ENCODE measurements around the gene ATP1B3. TPM values are rescaled to one million over a fixed set of nuclear protein-coding genes. Genes with fewer than 3 reads are reported as not detected.

Gene ATP1B3
- total RNA-seq, 1 experiment from 2014 or later, result 167 TPM

- ChIA-PET POLR2A (ENCODE audit: low non-redundant PET) (no interaction called here), CTCF (no interaction called here)
- H3K9me3 ChIP-seq (ENCODE audit: low read depth, low read length, poor library complexity, severe bottlenecking), result no peaks in the 10 kb centered on the region
- H3K27ac ChIP-seq (ENCODE audit: low read depth, low read length, poor library complexity, severe bottlenecking), result no peak overlapping the region
- H3K4me3 ChIP-seq (ENCODE audit: low read depth, low read length, poor library complexity, severe bottlenecking), result no peak overlapping the region
- intact Hi-C loops (cut with micrococcal nuclease; ENCODE audit: unreplicated experiment), result no loop called here
- no peaks in the 10 kb centered on the region for H3K27me3 ChIP-seq (replicated peaks; ENCODE audit: insufficient read depth, low read depth, low read length, poor library complexity)
- no peaks in the 10 kb centered on the region for H3K36me3 ChIP-seq (ENCODE audit: insufficient read depth, low read length, poor library complexity, severe bottlenecking)
- BruUV-seq (replicated peaks), result no TSS peak
- no peak for DNase-seq (ENCODE audit: low spot score)
- TF ChIP-seq EZH2 (IDR thresholded peaks at IDR 0.05; ENCODE audit: borderline replicate concordance, low read depth, low read length, poor library complexity, severe bottlenecking) (no peak), CTCF (conservative IDR thresholded peaks at IDR 0.05; ENCODE audit: low read depth, low read length) (no peak)
- peaks cover 4% of the 10 kb centered on the region for H3K4me1 ChIP-seq (ENCODE audit: insufficient read depth, low read length, poor library complexity, severe bottlenecking)
Measured at GRCh38 chr3:141939759-141940158, 63.3 kb downstream of the ATP1B3 start.

- Histone ChIP-seq H3K27ac (ENCODE audit: low read depth, low read length, poor library complexity, severe bottlenecking) (no peak overlapping the region), H3K36me3 (ENCODE audit: insufficient read depth, low read length, poor library complexity, severe bottlenecking) (no peaks in the 10 kb centered on the region), H3K27me3 (replicated peaks; ENCODE audit: insufficient read depth, low read depth, low read length, poor library complexity) (no peaks in the 10 kb centered on the region), H3K4me3 (ENCODE audit: low read depth, low read length, poor library complexity, severe bottlenecking) (no peak overlapping the region), H3K9me3 (ENCODE audit: low read depth, low read length, poor library complexity, severe bottlenecking) (no peaks in the 10 kb centered on the region), H3K4me1 (ENCODE audit: insufficient read depth, low read length, poor library complexity, severe bottlenecking) (peaks cover 4% of the 10 kb centered on the region)
- ChIA-PET POLR2A (ENCODE audit: low non-redundant PET) (no interaction called here), CTCF (interaction anchor here (0.9 kb wide), 1 partner anchor 31 kb away, joined by 3 read pairs; no protein-coding TSS in a partner anchor)
- peak; percentile 78 for DNase-seq (ENCODE audit: low spot score)
- BruUV-seq (replicated peaks), result no TSS peak
- intact Hi-C loops (cut with micrococcal nuclease; ENCODE audit: unreplicated experiment), result no loop called here
- TF ChIP-seq CTCF (conservative IDR thresholded peaks at IDR 0.05; ENCODE audit: low read depth, low read length), result peak; percentile 28; the same call in 1 of the 2 replicates
- no peak for TF ChIP-seq EZH2 (IDR thresholded peaks at IDR 0.05; ENCODE audit: borderline replicate concordance, low read depth, low read length, poor library complexity, severe bottlenecking)
Measured at GRCh38 chr3:141940194-141940776, 63.8 kb downstream of the ATP1B3 start.

GRCh38 chr3:141941093-141941492 is 64.7 kb downstream of the ATP1B3 start:
- POLR2A ChIA-PET (ENCODE audit: low non-redundant PET), result no interaction called here
- BruUV-seq (replicated peaks), result no TSS peak
- no peak overlapping the region for H3K4me3 ChIP-seq (ENCODE audit: low read depth, low read length, poor library complexity, severe bottlenecking)
- no peak for DNase-seq (ENCODE audit: low spot score)
- peaks cover 4% of the 10 kb centered on the region for H3K4me1 ChIP-seq (ENCODE audit: insufficient read depth, low read length, poor library complexity, severe bottlenecking)
- TF ChIP-seq CTCF (conservative IDR thresholded peaks at IDR 0.05; ENCODE audit: low read depth, low read length), result no peak
- no peaks in the 10 kb centered on the region for H3K9me3 ChIP-seq (ENCODE audit: low read depth, low read length, poor library complexity, severe bottlenecking)
- H3K27me3 ChIP-seq (replicated peaks; ENCODE audit: insufficient read depth, low read depth, low read length, poor library complexity), result no peaks in the 10 kb centered on the region
- CTCF ChIA-PET, result interaction anchor here (0.9 kb wide), 1 partner anchor 31 kb away, joined by 3 read pairs; no protein-coding TSS in a partner anchor
- intact Hi-C loops (cut with micrococcal nuclease; ENCODE audit: unreplicated experiment), result no loop called here
- H3K36me3 ChIP-seq (ENCODE audit: insufficient read depth, low read length, poor library complexity, severe bottlenecking), result no peaks in the 10 kb centered on the region
- no peak overlapping the region for H3K27ac ChIP-seq (ENCODE audit: low read depth, low read length, poor library complexity, severe bottlenecking)
